ENCODE measurements around the gene SMIM28. TPM values are rescaled to one million over a fixed set of nuclear protein-coding genes. Genes with fewer than 3 reads are reported as not detected.

SMIM28 gene
- total RNA-seq, 1 experiment from 2014 or later: 0.12 TPM

DNA sequence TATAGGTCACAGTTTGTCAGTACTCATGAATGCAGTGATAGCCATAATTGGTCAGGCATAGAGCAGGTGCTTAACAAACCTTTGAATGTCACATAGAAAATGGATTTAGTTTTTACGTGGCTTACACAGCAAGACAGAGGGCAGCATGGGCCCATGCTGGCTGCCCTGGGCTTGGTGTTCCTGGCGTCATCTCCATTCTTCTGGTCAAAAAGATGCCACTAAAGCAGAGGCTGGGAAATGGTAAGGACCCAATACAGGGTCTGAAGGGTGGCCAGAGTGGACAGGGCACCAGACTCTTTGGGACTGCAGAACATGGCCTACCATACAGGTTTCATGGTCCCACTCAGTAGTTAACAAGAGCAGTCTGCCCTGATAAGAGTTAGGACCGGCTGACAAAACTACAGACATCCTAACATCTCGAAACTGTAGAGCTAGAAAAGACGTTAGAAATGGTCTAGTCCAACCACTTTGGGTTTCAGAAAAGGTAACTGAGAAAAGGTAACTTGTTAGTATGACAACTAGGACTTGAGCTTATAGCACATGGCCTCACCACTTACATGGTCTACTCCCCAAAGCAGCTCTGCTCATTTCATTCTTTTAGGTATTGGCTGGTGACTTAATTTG, 48.9 kb downstream of the SMIM28 start:
- H3K27me3 ChIP-seq: no peaks in the 10 kb centered on the region
- no peaks in the 10 kb centered on the region for H3K4me1 ChIP-seq
- H3K27ac ChIP-seq: no peak overlapping the region
- no peaks in the 10 kb centered on the region for H3K36me3 ChIP-seq
- no peak overlapping the region for H3K4me3 ChIP-seq
- DNase-seq: no peak
- no peaks in the 10 kb centered on the region; the same call in 1 of the 2 replicates for H3K9me3 ChIP-seq (replicated peaks)

DNA sequence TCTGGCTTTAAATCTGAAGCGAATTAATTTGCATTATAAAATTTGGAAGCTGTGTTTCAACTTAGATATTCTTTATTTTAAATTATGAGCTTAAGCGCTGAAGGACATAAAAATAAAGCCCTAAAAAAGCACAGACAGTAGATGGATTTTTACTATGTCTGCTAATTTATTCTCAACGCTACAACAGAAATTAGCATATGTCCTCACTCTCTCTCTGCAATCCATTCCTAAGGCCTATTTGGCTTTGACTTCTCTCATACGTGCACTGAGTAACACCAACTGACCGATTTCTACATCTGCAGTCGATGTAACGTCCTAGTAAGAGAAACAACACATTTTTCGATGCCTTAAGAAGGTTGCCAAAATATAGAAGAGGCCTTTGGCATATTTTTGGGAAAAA, 50.0 kb downstream of the SMIM28 start:
- Histone ChIP-seq H3K4me1 (no peaks in the 10 kb centered on the region), H3K9me3 (replicated peaks) (no peaks in the 10 kb centered on the region; the same call in 1 of the 2 replicates), H3K4me3 (no peak overlapping the region), H3K36me3 (no peaks in the 10 kb centered on the region), H3K27ac (no peak overlapping the region), H3K27me3 (no peaks in the 10 kb centered on the region)
- DNase-seq: no peak

DNA sequence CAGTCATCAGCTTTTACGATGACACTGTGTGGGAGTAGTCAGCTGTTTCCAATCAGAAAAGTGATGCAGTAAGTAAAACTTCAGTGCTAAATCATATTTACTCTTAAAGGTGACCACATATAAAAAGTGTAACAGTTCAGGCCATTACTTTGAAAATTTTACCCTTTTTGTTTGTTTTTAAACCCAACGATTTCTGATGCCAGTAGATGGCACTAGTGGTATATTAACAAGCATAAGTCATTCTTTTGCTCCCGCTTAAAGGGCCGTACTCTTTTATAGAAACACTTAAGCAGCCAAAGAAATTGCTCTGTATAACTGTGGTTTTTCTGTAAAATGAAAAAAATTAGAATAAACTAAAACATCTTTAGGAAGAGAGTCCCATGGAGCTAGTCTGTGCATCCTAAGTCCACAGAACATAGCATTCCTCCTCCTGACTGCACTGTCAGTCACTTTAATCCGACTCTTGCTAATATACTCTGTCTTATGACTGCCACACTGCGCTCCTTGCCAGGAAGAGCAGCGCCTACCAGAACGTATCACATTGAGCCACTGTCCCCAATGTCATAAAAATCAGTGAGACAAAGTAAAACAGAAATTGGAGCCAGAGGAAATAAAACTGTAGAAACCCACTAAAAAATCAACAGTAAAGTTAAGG, 51.4 kb downstream of the SMIM28 start:
- Histone ChIP-seq H3K9me3 (replicated peaks) (no peaks in the 10 kb centered on the region; the same call in 1 of the 2 replicates), H3K27ac (no peak overlapping the region), H3K27me3 (no peaks in the 10 kb centered on the region), H3K36me3 (no peaks in the 10 kb centered on the region), H3K4me3 (no peak overlapping the region), H3K4me1 (no peaks in the 10 kb centered on the region)
- peak in 1 of 2 experiments; percentile 60 for DNase-seq

DNA sequence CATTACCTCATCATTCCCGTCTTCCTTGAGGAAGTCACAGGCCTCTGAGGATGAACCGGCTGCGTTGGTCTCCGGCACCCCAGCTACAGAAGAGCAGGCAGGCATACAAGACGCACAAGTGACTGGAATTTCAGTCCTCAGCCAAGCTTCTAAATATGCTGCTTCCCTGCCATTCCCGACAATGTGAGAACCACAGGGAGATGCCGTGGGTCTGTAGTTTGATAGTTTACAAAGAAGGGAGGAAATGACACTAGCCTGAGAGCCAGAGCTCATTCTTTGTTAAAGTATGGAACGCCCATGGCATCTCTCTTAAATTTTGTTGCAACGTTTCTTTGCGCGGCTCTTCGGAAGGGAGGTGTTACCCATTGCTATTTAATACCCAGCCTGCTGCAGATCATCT, 52.1 kb downstream of the SMIM28 start:
- H3K27ac ChIP-seq: no peak overlapping the region
- H3K4me1 ChIP-seq: no peaks in the 10 kb centered on the region
- no peaks in the 10 kb centered on the region; the same call in 1 of the 2 replicates for H3K9me3 ChIP-seq (replicated peaks)
- no peak for DNase-seq
- no peaks in the 10 kb centered on the region for H3K27me3 ChIP-seq
- no peaks in the 10 kb centered on the region for H3K36me3 ChIP-seq
- H3K4me3 ChIP-seq: no peak overlapping the region

DNA sequence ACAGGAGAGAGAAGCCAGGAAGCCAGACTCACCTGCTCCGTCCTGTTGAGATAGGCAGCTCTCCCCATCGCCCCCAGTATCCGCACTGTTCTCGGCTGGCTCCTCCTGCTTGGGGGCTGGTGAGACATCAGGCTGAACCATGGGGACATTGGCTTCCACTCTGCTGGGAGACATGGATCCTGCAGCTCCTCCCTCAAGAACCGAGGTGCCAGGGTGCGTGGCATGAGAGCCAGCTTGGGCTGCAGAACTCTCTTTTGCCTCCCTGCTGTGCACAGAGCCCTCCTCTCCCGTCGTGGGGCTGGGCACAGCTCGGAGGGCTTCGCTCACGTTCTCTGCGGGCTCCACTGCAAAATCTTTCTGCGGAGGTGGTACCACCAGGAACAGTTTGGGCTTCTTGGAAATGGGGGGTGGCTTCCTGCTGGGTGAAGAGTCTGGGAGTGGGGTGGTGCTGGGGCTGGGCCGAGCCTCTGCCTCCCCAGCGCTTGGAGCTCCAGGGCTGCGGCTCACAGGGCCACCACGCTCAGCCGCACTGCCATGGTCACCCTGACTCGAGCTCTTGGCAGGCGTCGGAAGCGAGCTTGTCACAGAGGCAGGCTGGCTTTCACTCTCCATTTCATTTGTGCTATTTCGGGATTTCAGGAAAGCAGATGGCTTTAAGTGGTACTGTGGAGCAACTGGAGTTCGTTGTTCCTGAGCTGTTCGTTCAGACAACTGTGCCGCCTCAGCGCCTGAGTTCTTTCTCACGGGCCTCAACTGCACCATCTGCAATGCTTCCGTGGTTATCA, 52.8 kb downstream of the SMIM28 start:
- Histone ChIP-seq H3K27ac (no peak overlapping the region), H3K36me3 (no peaks in the 10 kb centered on the region), H3K4me3 (no peak overlapping the region), H3K9me3 (replicated peaks) (no peaks in the 10 kb centered on the region; the same call in 1 of the 2 replicates), H3K27me3 (no peaks in the 10 kb centered on the region), H3K4me1 (no peaks in the 10 kb centered on the region)
- DNase-seq: no peak

DNA sequence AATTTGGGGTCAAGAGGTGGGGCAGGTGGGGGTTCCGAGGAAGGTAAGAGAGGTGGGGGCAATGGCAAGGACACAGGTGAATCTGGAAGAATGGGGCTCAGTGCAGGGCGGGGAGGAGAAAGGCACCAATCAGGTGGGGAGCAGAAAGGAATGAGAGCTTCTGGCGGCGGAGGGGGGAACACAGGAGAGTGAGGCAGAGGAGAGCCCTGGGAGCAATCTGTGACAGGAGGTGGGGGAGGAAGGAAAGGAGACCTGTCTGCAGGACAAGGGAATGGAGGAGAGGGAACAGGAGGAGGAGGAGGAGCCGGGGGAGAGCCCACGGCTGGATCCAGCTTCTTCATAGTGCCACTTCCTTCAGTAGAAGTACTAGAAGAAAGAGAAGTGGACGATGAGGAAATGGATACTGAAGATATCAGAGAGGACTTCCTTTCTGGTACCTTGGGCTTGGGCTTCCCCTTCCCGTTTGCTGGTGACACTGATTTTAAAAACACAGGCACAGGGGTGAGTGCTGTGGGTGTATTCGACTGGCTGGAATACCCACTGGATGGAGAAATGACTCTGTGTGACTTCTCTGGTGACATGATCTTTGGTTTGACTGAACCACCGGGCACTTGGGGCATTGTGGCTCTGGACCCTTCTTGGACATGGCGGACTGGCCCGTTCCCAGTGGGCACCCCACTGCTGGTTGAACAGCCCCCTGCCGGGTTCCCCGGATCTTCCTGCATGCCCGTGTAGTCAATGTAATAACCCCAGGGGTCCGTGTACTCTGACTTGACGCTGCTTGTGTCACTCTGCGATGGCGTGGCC, 53.8 kb downstream of the SMIM28 start:
- Histone ChIP-seq H3K4me3 (no peak overlapping the region), H3K27me3 (no peaks in the 10 kb centered on the region), H3K27ac (no peak overlapping the region), H3K36me3 (no peaks in the 10 kb centered on the region), H3K4me1 (no peaks in the 10 kb centered on the region), H3K9me3 (replicated peaks) (no peaks in the 10 kb centered on the region; the same call in 1 of the 2 replicates)
- no peak for DNase-seq

DNA sequence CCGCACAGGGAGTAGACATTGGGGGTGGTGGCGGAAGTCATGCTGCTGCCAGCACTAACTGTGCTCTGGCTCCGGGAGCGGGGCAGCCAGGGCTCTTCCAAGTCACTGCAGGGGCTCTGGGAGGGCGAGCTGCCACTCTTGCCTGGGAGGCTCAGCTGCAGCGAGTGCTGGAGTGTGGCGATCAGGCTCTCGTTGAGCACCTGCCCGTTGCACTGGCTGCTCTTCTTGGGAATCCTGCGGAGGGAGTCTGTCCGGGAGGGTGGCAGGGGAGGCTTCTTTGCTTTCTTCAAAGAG, 54.3 kb downstream of the SMIM28 start:
- no peaks in the 10 kb centered on the region for H3K36me3 ChIP-seq

More for the DNA sequence above, 54.3 kb downstream of the SMIM28 start:
- Histone ChIP-seq H3K4me1 (no peaks in the 10 kb centered on the region), H3K9me3 (replicated peaks) (no peaks in the 10 kb centered on the region), H3K4me3 (no peak overlapping the region), H3K27me3 (no peaks in the 10 kb centered on the region), H3K27ac (no peak overlapping the region)
- no peak for DNase-seq

Other genes starting within 250 kb of the SMIM28 start
- gene ARFGEF3, start 216.0 kb upstream of the SMIM28 start, total RNA-seq (2014; rRNA removed; shearing (Covaris generic)): 8.8 and 9.3 TPM in 2 replicates
- gene PBOV1, start 159.4 kb upstream of the SMIM28 start, total RNA-seq (2014; rRNA removed; shearing (Covaris generic)): not detected in 2 replicates
- gene HEBP2, start 26.3 kb downstream of the SMIM28 start, total RNA-seq (2014; rRNA removed; shearing (Covaris generic)): 27.3 and 30.9 TPM in 2 replicates
- gene NHSL1, start 121.6 kb downstream of the SMIM28 start, total RNA-seq (2014; rRNA removed; shearing (Covaris generic)): 4.1 and 5.3 TPM in 2 replicates